Peyer's patch (tissue), 4 donors: ENCODE measurements around the gene SLC45A1.

Experiments
- CTCF ChIP-seq, 6 experiments: fragments of 450-650 bp in 4 of 6; fragments of 200-600 bp in 2 of 6; sonication (generic) in 1 of 6; IDR thresholded peaks; one replicate each; pipeline ENCODE4 v1.5.1; 2017 to 2019; ENCODE audit warnings: antibody characterized with exemption in 6 of 6, mild to moderate bottlenecking in 3 of 6, moderate library complexity in 1 of 6
- POLR2A ChIP-seq, 2 donors: fragments of 450-650 bp; IDR thresholded peaks; one replicate each; pipeline ENCODE4 v1.5.1; 2017; ENCODE audit warnings: antibody characterized with exemption in 2 of 2, mild to moderate bottlenecking in 2 of 2, moderate library complexity in 2 of 2

- TF ChIP-seq CTCF (IDR thresholded peaks at IDR 0.05): no peak
- TF ChIP-seq POLR2A (IDR thresholded peaks at IDR 0.05): no peak
These were observed 6.4 kb downstream of the SLC45A1 start for GRCh38 chr1:8324176-8324810.
